NB4 (cell line): Measurements from ENCODE around the gene RAPGEF4.

ENCODE experiments used
- DNase-seq: peaks from one replicate; pipeline ENCODE4 v3.0.0; 2010; ENCODE audit warnings: low read depth
- H3K4me3 ChIP-seq: one replicate; pipeline ENCODE4 v1.5.1; 2011; ENCODE audit warnings: mild to moderate bottlenecking, low read depth, low read length, moderate library complexity
- CTCF ChIP-seq: IDR thresholded peaks from one replicate; pipeline ENCODE4 v1.5.1; 2012; ENCODE audit warnings: low read depth, low read length
- MAX ChIP-seq: IDR thresholded peaks from 2 replicates; pipeline ENCODE4 v1.6.1; 2011; ENCODE audit warnings: low read depth, low read length
- MYC ChIP-seq: IDR thresholded peaks from 2 replicates; pipeline ENCODE4 v1.6.1; 2011; ENCODE audit warnings: low read depth, low read length
- POLR2A ChIP-seq: IDR thresholded peaks from 2 replicates; pipeline ENCODE4 v1.6.1; 2011; ENCODE audit warnings: mild to moderate bottlenecking; ENCODE audit not compliant: insufficient read length; ENCODE audit errors: extremely low read depth

RAPGEF4 gene

GRCh38 chr2:172969166-172969565, 233.5 kb downstream of the RAPGEF4 start:
- peak; percentile 55 for DNase-seq
- H3K4me3 ChIP-seq: no peak overlapping the region
- no peak for TF ChIP-seq POLR2A
- no peak for TF ChIP-seq MAX
- no peak for TF ChIP-seq MYC
- TF ChIP-seq CTCF: no peak

GRCh38 chr2:172969609-172970008, 234.0 kb downstream of the RAPGEF4 start:
- no peak for DNase-seq
- H3K4me3 ChIP-seq: no peak overlapping the region
- TF ChIP-seq MAX (no peak), MYC (no peak), CTCF (no peak), POLR2A (no peak)

GRCh38 chr2:172970660-172971059, 235.0 kb downstream of the RAPGEF4 start:
- TF ChIP-seq MYC (no peak), POLR2A (no peak), CTCF (no peak), MAX (no peak)
- no peak for DNase-seq

GRCh38 chr2:172972005-172972619, 236.5 kb downstream of the RAPGEF4 start:
- TF ChIP-seq MAX (no peak), CTCF (peak; percentile 94), POLR2A (no peak)
- no peak overlapping the region for H3K4me3 ChIP-seq
- peak; percentile 65 for DNase-seq

More at GRCh38 chr2:172970660-172971059, 235.0 kb downstream of the RAPGEF4 start:
- H3K4me3 ChIP-seq: no peak overlapping the region

- DNase-seq: no peak
- TF ChIP-seq POLR2A (no peak), MYC (no peak), CTCF (no peak), MAX (no peak)
- no peak overlapping the region for H3K4me3 ChIP-seq
Observed at GRCh38 chr2:172974762-172975161, 239.1 kb downstream of the RAPGEF4 start.

GRCh38 chr2:172976116-172976515, 240.5 kb downstream of the RAPGEF4 start:
- DNase-seq: no peak
- H3K4me3 ChIP-seq: no peak overlapping the region
- TF ChIP-seq POLR2A: no peak
- TF ChIP-seq MYC: no peak
- no peak for TF ChIP-seq MAX
- TF ChIP-seq CTCF: no peak
